GM21529 (cell line): ENCODE data around the gene ESPL1.
"Not testable (repeated sequence)": the region's sequence is repeated elsewhere in the genome, so short reads cannot be mapped to it uniquely, and the experiment has no call there.

Experiments
- ATAC-seq: cut with Tn5 transposase; IDR thresholded peaks from one replicate; pipeline ENCODE4 v1.9.1; 2021; ENCODE audit not compliant: unreplicated experiment

Gene ESPL1

DNA sequence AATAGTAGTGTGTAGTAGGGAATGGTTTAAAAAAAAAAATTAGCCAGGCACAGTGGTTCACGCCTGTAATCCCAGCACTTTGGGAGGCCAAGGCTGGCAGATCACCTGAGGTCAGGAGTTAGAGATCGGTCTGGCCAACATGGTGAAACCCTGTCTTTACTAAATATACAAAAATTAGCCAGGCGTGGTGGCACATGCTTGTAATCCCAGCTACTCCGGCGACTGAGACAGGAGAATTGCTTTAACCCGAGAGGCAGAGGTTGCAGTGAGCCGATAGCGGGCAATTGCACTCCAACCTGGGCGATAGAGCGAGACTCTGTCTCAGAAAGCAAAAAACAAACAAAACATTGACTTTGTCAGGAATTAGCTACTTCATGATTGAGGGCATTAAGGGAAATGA, 29.0 kb downstream of the ESPL1 start:
- not testable (repeated sequence) for ATAC-seq

DNA sequence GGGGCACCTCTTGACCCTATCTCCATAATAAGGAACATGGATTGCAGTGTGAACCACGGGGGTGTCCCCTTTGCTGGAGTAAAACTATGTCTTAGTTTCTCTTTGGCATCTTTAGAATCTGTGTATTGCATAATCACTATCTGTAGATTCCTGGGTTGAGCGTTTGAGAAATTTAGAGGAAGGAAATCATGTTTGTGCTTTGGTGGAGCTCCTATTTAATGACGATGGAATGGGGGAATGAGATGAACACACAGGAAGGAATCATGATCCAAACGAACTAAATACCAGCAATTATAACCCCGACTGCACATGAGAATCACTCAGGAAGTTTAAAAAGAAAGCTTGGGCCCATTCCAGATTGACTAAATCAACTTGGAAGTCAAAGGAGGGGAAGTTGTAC, 30.1 kb downstream of the ESPL1 start:
- ATAC-seq = no peak

DNA sequence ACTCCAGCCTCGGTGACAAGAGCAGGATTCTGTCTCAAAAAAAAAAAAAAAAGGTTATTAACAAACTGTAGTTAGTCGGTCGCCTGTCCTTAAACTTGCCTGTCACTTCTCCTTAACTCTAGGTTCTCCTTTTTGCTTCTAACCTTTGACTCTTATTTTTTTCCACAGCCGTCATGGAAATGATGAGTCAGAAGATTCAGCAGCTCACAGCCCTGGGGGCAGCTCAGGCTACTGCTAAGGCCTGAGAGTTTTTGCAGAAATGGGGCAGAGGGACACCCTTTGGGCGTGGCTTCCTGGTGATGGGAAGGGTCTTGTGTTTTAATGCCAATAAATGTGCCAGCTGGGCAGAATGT, 31.0 kb downstream of the ESPL1 start:
- ATAC-seq = no peak

DNA sequence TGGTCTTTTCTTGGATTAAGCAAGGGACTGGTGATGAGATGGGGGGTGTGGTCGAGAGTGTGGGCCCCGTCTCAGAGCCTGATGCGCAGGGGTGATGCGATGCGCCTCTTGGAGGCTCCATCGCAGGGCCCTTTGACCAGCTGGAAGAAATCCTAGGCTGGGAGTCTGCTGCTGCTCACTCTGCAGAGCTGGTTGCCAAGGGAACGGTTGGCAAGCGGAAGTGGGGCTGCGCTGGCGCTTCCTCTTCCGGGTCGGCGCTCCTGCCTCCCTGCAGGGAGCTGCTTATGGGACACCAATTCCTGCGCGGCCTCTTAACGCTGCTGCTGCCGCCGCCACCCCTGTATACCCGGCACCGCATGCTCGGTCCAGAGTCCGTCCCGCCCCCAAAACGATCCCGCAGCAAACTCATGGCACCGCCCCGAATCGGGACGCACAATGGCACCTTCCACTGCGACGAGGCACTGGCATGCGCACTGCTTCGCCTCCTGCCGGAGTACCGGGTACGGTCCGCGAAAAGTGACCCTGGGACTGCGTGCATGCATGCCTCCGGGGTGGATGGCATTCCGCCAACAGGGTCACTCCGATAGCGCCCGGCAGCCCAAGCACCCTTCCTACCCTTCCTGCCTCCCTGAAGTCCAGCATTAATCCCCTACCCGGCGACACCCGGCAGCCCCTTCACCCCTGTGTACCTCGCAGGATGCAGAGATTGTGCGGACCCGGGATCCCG, 31.5 kb downstream of the ESPL1 start, which contains the start of gene MYG1:
Gene MYG1 (plus strand): TSS at position 242 of the 727 bp plus-strand sequence. CDS start 43 bp downstream, at position 285.
- peak; percentile 76 for ATAC-seq

DNA sequence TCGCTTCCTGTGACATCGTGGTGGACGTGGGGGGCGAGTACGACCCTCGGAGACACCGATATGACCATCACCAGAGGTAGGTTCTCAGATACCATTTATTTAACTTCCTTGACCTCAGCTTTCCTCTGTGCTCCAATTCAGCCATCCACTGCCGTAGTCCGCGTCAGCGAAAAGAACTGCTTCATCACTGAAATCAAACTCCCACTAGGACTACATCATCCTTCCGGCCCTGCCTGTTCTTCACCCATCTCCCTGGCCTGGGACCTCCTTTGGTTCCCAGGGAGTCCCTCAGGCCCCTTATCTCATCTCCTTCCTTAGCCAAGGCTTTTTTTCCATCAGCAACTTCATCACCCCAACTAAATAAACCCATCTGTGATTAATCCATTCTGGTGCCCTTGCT, 32.1 kb downstream of the ESPL1 start:
- no peak for ATAC-seq

DNA sequence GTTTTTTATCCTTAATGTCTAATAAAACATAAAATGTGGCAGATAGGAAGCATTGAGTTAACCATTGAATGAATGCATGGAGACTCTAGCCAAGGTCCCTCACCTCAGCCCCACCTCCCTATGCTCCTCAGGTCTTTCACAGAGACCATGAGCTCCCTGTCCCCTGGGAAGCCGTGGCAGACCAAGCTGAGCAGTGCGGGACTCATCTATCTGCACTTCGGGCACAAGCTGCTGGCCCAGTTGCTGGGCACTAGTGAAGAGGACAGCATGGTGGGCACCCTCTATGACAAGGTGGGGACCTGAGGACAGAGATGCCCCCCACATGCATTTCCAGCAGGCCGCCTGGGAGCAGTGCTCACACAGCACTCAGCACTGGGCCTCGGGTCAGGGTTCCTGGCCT, 34.8 kb downstream of the ESPL1 start:
- no peak for ATAC-seq

DNA sequence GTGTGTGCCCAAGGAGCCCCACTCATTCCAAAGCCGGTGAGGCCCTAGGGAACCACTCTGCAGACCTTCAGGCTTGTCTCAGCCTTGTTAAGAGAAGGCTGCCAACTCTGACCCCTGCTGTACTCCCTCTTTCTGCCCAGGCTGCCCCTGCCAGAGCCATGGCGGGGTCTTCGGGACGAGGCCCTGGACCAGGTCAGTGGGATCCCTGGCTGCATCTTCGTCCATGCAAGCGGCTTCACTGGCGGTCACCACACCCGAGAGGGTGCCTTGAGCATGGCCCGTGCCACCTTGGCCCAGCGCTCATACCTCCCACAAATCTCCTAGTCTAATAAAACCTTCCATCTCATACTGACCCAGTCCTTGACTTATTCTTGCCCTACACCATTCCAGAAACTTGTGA, 38.7 kb downstream of the ESPL1 start:
- ATAC-seq = no peak

DNA sequence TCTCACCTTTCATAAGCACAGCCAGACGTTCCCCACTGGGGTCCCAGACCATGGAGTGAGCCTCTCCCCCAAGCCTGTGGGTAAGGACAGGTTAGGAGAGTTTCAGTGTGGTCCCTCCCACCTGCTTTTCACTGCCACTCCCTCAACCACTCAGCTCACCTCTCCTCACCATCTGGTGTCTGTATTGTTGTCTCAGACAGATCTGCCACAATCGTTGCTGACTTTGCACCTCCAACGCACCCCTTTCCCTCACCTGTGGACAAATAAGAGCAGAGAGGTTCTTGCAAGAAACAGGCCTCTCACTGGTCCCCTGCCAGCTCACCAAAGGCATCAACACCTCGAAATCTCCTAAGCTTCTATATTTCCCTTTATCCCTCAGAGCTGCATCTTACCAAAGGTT, 40.2 kb downstream of the ESPL1 start:
- ATAC-seq = no peak

DNA sequence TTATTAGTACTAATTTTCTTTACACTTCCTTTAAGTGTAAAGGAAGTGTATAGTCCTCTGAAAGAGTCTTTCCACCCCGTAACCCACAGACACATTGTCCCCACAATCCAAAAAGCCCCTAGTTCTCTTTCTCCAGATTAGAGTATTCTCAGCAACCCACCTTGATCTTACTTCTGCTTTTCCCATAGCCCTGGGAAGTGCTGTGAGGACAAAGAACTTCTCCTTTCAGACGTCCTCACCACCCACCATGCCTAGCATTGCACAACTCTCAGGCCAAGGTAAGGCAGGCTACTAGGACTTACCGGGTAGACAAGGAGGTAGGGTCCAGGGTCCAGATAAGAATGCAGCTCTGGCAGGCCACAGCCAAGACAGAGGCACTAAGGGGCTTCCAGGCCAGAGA, 45.9 kb downstream of the ESPL1 start:
- no peak for ATAC-seq

DNA sequence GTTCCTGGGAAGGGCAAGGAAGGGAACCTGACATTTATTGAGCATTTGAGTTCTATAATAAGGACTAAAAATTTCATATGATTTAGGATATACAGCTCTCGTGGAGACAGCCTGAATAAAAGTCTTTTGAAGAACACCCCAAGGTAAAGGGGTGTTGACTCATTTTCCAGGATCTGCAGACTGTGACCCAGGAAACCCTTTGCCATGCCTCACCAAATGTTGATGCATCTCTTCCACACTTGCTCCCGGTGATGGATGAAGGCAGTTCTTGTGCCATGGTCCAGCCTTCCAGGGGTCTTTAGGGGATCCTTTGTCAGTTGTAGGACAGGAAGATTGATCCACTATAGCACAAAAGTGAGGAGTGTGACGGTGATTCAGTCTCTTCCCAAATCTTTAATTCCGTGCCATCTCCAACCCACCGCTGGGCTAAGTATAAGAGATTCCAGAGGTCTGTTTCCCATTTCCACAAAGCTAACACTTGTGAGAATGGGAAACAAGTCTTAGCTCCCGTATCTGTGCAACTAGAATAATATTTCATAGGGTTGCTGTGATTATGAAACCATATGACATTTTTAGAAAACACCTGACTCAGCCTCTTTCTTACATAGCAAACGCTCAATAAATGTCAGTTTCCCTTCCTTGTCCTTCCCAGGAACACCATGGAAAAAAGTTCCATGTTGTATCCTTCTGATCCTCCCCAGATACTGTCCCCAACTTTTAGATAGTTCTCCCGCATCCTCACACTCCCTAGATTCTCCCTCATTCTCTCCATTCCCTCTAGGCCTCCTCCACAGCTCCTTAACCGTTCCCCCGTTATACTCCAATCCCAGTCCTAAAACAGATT, 52.5 kb downstream of the ESPL1 start:
- ATAC-seq = no peak

DNA sequence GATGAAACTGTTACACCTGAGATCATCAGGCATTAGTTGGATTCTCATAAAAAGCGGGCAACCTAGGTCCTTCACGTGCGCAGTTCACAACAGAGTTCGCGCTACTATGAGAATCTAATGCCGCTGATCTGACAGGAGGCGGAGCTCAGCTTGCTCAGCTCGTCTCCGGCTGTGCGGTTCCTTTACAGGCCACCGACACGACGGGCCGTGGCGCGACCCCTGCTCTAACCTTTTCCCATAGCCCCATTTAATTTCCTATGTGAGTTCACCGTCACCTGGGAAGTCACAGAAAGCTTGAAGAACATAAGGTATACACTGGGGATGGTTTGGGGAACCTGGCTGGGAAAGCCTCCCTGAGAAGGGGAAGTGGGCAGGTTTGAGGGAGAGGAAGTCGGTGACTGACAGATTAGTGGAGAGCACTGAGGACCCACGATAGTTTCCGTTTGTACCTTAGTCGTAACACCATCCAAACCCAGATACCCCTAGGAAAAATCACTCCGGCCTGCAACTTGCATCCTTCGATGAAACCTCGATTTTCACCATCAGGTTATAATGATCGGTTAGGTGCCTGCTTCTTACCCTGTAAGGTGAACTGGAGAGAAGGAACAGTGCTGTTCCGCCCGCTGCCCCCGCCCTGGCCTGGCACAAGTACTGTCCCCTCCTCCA, 56.1 kb downstream of the ESPL1 start:
- peak; percentile 36 for ATAC-seq

DNA sequence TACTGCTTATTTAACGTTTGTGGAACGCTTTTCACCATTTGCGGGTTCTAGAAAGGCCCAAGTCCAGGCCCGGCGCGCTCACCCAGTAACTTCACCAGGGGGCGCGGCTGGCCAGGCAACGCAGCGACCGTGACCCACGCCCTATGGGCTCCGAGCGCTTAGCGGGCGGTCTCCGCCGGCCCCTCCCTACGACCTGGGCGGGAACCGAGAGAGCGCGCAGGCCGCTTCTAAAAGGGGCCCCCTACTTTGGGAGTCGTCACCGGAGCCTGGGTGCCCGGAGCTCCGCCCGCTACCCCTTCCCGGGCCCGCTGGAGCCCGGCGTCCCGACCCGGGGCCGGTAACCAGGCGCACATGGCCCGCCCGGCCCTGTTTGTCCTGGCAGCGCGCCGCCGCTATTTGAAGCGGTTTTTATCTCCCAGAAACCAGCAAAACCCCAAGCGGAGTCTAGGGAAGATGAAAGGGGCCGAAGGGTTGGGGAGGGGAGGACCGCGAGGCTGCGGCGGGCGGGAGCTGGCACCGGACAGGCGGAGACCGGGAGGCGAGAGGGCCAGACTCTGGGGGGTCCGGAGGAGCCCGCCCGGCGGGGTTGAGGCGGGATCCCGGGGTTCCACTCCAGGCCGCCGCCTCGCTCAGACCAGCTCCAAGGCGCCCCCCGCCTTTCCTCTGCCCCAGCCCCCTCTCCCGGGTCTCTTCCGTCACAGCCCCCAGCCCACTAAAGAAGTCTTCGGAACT, 56.8 kb downstream of the ESPL1 start:
- ATAC-seq = peak; percentile 59

DNA sequence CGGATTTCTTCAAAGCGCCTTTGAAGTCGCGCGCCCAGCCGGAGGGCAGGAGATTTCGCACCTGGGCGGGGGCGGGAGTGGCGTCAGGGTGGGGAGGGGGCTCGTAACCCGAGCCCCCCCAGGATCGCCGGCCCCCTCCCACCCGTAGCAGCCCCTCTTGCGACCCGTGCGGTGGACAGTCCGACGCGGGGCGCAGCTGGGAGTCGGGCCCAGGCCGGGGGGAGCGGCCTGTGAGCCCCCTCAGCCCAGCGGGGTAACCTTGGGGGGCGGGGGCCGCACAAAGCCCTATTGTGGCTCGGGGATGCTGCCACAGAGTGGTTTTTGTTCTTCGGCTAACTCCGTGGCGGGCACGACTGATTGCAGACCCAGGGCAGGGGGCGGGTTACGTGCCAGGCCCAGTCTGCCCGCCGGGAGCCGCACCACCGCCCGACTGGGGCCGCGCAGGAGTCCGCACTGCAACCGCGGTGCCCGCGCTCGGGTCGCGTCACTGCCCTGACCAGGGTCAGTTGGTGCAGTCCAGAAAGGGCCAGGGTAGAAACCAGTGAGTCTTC, 57.5 kb downstream of the ESPL1 start:
- no peak for ATAC-seq

DNA sequence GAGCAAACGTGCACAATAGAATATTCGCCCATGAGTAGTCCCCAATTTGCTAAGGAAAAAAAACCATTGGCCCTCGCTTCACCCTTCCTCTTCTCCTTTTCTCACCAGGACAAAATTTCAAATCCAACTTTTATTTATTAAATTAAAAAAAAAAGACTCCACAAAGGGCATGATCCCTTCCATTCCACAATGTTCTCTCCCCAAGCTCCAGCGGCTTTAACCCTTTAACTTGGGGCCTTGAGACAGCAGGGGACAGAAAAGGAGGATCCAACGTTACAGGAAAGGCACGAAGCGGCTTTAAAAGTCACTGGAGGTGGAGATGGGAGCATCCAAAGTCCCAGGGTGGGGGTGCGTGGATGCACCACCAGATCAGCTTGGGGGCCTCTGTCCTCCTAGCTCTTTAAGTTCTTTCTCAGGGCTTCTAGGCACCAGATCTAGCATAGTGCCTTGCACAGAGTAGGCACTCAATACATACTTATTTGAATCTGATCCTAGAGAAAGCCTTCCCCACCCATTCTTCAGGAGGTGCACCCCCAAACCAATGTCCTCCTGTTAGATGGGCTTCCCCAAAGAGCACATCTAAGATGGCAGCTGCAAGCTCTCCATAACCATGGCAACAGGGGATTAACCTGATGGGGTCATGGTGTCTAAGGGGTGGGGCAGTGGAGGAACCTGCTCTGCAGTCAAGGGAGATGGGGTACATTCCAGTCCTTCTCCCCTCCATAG, 58.5 kb downstream of the ESPL1 start:
- no peak for ATAC-seq

DNA sequence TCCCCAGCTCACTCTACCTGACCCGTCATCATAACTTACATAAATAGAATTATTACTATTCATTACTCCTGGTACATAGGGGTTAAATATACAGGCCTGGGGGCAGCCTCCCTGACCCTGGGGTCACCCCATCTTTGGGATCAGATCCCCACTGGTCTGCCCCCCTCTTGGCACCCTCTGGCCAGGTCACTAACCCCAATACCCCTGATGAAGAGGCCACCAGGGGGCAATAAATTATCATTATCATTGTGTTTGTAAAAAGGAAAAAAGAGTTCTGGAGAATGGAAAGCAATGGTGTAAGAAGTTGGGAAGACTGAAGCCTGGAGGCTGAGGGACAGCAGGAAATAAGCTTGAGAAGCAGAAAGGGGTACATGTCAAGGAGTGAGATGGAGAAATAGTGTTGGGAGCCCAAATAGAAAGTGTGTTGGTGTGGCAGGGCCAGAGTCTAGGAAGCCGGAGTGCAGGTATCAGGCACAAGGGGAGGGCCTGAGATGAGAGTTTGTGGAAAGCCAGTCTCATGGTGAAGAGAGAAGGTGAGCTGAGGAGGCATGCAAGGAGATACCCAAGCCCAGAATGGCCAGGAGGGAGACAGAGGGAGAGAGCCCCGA, 59.4 kb downstream of the ESPL1 start:
- no peak for ATAC-seq

DNA sequence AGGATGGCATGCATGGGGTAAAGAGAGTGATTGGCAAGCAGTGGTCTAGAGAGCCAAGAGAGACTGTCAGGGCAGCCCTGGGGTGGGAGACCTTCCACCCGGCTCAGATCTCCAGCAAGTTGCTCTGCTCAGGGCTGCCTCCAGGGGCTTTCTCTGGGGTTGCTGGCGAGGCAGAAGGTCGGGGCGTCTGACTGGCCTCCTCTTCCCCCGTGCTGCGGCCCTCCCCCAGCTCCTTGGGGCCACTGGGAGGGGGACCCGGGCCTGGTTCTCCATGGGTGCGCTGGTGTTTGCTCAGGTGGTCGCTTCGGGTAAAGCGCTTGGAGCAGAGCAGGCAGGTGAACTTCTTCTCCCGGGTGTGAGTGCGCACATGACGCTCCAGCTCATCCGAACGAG, 59.9 kb downstream of the ESPL1 start:
- no peak for ATAC-seq

DNA sequence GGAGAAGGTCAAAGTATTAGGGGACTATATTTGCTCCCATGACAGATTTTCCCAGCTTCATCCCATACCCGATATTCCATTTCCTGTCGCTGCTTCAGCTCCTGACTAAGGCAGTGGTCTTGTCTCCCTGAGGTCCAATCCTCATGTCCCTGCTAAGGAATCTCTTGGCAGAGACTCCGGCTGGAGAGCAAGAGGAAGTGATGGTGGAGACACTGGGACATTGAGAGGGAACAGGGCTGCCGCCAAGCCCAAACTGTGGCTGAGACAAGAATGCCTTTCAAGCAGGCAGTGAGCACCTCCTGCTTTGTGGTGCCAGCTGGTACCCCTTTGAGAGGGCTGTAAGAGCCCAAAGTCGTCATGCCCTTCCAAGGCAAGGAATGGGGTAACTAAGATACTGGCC, 62.6 kb downstream of the ESPL1 start:
- no peak for ATAC-seq

DNA sequence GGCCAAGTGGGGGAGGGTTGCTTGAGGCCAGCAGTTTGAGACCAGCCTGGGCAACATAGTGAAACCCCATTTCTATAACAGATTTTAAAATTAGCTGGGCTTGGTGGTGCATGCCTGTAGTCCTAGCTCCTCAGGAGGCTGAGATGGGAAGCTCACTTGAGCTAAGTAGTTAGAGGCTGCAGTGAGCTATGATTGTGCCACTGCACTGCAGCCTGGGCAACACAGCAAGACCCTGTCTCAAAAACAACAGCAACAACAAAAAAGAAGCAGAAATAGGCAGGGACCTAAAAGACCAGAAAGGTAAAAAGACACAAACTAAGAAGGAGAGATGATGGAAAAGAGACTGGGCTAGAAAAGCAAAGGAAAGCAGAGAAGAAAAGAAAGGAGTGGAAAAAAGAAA, 64.2 kb downstream of the ESPL1 start:
- ATAC-seq = not testable (repeated sequence)

DNA sequence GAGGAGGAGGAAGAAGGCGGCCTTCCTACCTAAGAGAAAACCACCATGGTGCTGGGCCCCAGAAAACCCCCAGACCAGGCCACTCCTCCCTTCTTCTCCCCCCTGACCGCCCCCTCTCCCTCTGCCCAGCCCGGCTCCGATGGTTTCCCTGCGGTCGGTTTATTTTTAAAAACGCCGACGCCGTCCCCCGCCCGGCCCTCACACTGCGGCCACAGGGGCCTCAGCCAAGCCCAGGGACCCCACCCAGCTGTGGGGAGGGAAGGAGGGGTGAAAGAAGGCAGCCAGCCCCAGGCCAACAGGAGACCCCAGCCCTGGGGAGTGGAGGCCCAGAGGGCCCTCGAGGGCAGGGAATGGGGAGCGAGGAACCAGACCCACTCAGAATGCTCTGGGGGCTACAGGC, 64.6 kb downstream of the ESPL1 start:
- no peak for ATAC-seq

DNA sequence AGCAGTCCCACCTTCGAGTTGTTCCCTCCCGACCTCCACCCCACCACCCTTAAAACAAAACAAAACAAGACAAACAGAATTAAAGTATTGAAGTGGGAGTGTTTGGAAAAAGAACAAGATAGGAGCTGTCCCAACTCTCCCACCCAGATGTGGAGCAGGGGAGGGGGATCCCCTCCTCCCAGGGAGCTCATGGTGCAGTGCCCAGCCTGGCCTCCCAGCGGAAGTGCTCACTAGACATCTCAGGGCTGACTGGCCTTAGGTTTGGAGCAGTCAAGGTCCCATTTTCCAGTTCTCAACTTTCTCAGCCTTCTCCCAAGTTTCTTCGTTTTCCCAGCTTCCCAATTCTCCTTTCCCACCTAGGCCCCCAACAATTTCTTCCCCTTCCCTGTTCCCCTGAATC, 65.2 kb downstream of the ESPL1 start:
- ATAC-seq = no peak
